GM18873 (cell line): ENCODE results near the gene DHPS.

Source experiments
- ATAC-seq: cut with Tn5 transposase; IDR thresholded peaks from one replicate; pipeline ENCODE4 v1.9.1; 2021; ENCODE audit warnings: mild to moderate bottlenecking, moderate library complexity, moderate number of reproducible peaks; ENCODE audit not compliant: unreplicated experiment, low FRiP score

The DHPS gene

GRCh38 chr19:12675940-12676339, 5.7 kb downstream of the DHPS start:
- no peak for ATAC-seq

GRCh38 chr19:12675399-12675798, 6.3 kb downstream of the DHPS start:
- no peak for ATAC-seq

- ATAC-seq, result no peak
These were observed 8.9 kb downstream of the DHPS start for GRCh38 chr19:12672744-12673143.

GRCh38 chr19:12670159-12670928, 11.3 kb downstream of the DHPS start:
- no peak for ATAC-seq

GRCh38 chr19:12669270-12670158, 12.2 kb downstream of the DHPS start:
- no peak for ATAC-seq

- no peak for ATAC-seq
These were observed 12.8 kb downstream of the DHPS start for GRCh38 chr19:12668932-12669269.

- no peak for ATAC-seq
These were observed 13.3 kb downstream of the DHPS start for GRCh38 chr19:12668346-12668745.

GRCh38 chr19:12667731-12668302, 13.9 kb downstream of the DHPS start:
- ATAC-seq, result no peak

- ATAC-seq, result no peak
These were observed 15.2 kb downstream of the DHPS start, which contains the start of the genes MAN2B1 and WDR83 for GRCh38 chr19:12666265-12667048. Gene MAN2B1 (minus strand): TSS chr19:12666742. CDS start chr19:12666701, 41 bp downstream. Gene WDR83 (plus strand): TSS chr19:12666807. CDS start chr19:12669791, 2,984 bp downstream.

- ATAC-seq, result no peak
These were observed 15.9 kb downstream of the DHPS start for GRCh38 chr19:12665671-12666264.

- no peak for ATAC-seq
These were observed 16.5 kb downstream of the DHPS start for GRCh38 chr19:12665281-12665573.

- no peak for ATAC-seq
These were observed 17.0 kb downstream of the DHPS start for GRCh38 chr19:12664406-12665280.

GRCh38 chr19:12660980-12661379, 20.7 kb downstream of the DHPS start:
- ATAC-seq, result no peak

GRCh38 chr19:12657966-12658365, 23.7 kb downstream of the DHPS start:
- ATAC-seq, result no peak

- ATAC-seq, result no peak
These were observed 24.6 kb downstream of the DHPS start for GRCh38 chr19:12656899-12657571.

GRCh38 chr19:12655546-12655945, 26.1 kb downstream of the DHPS start:
- ATAC-seq, result no peak

GRCh38 chr19:12652219-12652618, 29.5 kb downstream of the DHPS start:
- no peak for ATAC-seq

- ATAC-seq, result no peak
These were observed 31.7 kb downstream of the DHPS start for GRCh38 chr19:12649941-12650340.

GRCh38 chr19:12648088-12648487, 33.6 kb downstream of the DHPS start:
- ATAC-seq, result no peak
